Tibial nerve (tissue), 3 donors: ENCODE measurements around the gene HDAC5.

Experiments used
- POLR2A ChIP-seq, 2 donors: fragments of 450-650 bp; IDR thresholded peaks; one replicate each; pipeline ENCODE4 v1.6.1; 2017; ENCODE audit warnings: antibody characterized with exemption in 2 of 2, mild to moderate bottlenecking in 2 of 2, moderate library complexity in 2 of 2
- TF ChIP-seq, protein P1 (sequence below), 5 experiments: fragments of 200-600 bp in 3 of 5; fragments of 450-650 bp in 2 of 5; sonication (generic) in 3 of 5; IDR thresholded peaks; one replicate each; pipeline ENCODE4 v1.5.1; 2016 to 2019; ENCODE audit warnings: antibody characterized with exemption in 5 of 5, mild to moderate bottlenecking in 3 of 5, moderate library complexity in 2 of 5

DNA sequence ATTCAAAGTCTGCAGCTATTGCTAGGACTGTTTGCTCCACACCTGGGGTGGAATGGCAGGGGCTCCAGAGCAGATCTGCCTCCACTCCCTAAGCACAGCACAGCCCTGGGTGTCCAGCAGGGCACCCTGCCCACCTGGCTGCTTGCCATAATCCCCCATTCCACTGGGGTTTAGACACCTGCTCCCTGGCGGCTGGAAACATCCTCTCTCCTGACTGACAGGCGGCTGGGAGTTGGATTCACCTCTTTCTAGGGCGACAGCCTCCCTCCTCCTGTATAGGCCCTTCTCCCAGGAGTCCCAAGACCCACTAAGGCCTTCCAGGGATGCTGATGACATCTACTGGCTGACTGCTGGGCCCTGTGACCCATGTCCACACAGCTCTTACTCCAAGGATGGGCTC is 18.0 kb downstream of the HDAC5 start:
- TF ChIP-seq, protein P1, sequence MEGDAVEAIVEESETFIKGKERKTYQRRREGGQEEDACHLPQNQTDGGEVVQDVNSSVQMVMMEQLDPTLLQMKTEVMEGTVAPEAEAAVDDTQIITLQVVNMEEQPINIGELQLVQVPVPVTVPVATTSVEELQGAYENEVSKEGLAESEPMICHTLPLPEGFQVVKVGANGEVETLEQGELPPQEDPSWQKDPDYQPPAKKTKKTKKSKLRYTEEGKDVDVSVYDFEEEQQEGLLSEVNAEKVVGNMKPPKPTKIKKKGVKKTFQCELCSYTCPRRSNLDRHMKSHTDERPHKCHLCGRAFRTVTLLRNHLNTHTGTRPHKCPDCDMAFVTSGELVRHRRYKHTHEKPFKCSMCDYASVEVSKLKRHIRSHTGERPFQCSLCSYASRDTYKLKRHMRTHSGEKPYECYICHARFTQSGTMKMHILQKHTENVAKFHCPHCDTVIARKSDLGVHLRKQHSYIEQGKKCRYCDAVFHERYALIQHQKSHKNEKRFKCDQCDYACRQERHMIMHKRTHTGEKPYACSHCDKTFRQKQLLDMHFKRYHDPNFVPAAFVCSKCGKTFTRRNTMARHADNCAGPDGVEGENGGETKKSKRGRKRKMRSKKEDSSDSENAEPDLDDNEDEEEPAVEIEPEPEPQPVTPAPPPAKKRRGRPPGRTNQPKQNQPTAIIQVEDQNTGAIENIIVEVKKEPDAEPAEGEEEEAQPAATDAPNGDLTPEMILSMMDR (IDR thresholded peaks at IDR 0.05): no peak
- TF ChIP-seq POLR2A (IDR thresholded peaks at IDR 0.05): no peak
